HL-60/S4 treated with retinoic acid at 250 ng/mL for 4 days and 3 days (cell line): ENCODE data around the gene PRSS57.
"Not testable (repeated sequence)": the region's sequence is repeated elsewhere in the genome, so short reads cannot be mapped to it uniquely, and the experiment has no call there.

ENCODE experiments used
- in situ Hi-C: fragments of 300-500 bp; cut with MboI; formaldehyde crosslinking; loops from 2 replicates; pipeline ENCODE4 v1.7.0; 2022; ENCODE audit warnings: low sequenced_read_pairs

The PRSS57 gene

GRCh38 chr19:695352-695949 lies at the start of gene PRSS57:
Gene PRSS57 (minus strand): TSS chr19:695452. CDS start chr19:695430, 22 bp downstream.
- in situ Hi-C loops: no loop called here

DNA sequence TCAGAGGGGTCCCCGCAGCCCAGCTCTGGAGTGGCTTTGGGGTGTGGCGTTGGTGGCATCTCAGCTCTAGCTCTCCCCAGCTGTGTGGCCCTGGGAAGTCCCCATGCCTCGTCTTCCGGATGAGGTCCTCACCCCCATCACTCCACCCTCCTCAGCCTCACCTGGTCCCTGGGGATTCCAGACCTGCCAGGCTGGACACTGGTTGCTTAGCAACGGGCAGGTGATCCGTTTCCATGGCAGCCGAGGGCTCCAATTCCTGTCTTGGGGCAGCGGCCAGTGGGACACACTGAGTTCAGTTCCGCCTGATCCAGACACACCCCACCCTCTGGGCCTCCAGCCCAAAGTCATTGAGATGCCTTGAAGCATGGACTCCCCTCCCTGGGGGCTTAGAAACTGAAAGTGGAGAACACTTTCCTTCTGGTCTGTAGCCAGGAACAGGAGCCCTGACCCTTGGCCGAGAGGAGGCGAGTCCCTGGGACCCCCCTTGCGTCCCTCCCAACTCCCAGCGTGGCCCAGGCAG lies 48.0 kb upstream of the PRSS57 start:
- in situ Hi-C loops: no loop called here

- in situ Hi-C loops: no loop called here
These were observed 47.4 kb upstream of the PRSS57 start for GRCh38 chr19:742540-743075.

- in situ Hi-C loops: no loop called here
These were observed 46.4 kb upstream of the PRSS57 start for GRCh38 chr19:741506-742131.

- in situ Hi-C loops: not testable (repeated sequence)
These were observed 45.7 kb upstream of the PRSS57 start for GRCh38 chr19:740816-741505.

DNA sequence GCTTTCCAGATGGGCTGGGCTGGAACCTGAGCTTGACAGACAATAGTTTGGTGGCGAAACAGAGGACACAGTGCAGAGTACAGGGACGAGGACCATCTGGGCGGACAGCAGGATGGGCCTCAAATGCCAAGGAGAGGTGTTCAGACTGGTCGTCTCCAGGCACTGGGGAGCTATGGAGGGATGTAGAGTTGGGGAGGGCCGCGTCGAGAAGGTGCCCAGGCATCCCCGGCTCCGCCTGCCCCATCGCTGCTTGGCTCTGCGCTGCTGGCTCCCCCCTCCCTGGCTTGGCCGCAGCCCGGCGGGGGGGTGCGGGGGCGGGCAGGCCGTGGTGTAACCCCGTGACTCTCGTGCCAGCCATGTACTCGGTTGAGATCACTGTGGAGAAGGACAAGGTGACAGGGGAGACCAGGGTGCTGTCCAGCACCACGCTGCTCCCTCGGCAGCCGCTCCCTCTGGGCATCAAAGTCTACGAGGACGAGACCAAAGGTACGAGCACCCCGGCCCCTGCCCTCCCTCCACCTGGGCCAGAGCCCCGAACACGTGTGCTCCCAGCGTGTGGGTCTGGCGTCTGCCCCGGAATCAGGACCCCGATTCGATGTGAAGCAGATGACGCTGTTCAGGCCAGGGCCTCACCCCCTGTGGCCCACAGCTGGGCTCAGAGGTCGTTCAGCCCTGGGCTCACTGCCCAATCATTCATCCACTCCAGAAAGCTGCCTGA lies 44.9 kb upstream of the PRSS57 start:
- in situ Hi-C loops: loop anchor here (10.0 kb wide), 1 partner anchor 75 kb away; the partner anchor contains the start of gene RNF126

DNA sequence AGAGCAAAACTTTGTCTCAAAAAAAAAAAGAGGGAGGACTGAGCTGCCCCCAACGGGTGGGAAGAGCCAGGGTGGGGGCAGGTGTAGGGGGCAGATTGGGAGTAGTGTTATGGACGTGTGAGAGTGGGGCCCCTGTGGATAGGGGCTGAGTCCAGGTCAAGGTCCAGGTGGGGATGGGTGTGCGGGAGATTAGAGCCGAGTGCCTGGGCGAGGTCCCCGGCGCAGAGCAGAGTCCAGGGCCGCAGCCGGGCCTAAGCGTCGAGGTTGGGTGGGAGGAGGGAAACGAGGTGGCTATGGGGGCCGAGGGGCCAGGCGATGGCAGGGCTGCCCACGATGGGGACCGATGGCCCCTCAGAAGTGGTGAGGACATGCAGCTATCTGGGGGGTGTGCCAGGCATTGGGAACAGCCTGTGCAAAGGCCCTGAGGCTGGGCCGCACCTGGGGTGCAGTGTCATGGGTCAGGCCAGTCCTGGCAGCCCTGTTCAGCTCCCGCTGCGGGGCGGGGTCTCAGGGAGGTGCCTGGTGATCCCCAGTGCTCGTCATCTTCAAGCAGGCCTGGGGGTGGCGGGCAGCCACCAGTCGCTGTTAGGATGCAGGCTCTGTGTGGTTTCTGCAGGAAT lies 43.4 kb upstream of the PRSS57 start:
- in situ Hi-C loops: loop anchor here (10.0 kb wide), 1 partner anchor 74 kb away; the partner anchor contains the start of gene RNF126

- in situ Hi-C loops: loop anchor here (10.0 kb wide), 1 partner anchor 73 kb away; the partner anchor contains the start of gene RNF126
These were observed 42.4 kb upstream of the PRSS57 start for GRCh38 chr19:737591-738093.

DNA sequence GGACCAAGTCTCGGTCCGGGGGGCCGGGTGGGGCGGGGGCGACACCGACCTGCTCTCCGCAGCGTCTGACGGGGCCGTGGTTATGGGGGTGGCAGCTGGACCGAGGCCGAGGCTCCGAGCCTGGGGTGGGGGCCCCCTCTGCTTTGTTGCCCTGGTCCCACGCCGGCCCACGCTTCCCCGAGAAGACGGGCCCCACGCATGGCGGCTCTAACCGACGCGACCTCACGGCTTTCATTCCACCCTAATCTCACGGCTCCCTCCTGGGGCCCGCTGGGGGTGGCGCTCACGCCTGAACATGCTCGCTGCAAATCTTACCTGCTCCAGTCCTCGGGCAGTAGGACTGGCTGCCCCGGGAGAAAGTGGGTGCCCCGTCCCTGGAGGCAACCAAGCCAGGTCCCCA lies 40.9 kb upstream of the PRSS57 start:
- in situ Hi-C loops: loop anchor here (10.0 kb wide), 1 partner anchor 71 kb away; the partner anchor contains the start of gene RNF126

DNA sequence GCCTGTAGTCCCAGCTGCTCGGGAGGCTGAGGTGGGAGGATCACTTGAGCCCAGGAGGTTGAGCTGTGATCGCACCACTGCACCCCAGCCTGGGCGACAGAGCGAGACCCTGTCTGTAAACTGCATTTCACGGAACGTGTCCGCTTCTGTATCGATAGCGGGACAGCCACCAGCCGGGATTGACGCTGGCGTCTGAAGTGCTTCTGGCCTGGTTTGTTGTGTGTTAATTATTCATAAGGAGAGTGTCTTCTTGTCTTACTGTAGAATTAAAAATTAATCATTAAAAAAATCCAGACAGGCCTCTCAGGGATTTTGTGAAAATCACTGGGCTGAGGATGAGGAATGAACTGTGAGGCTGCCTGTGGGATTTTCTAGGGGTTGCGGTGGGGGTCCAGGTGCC lies 39.5 kb upstream of the PRSS57 start:
- in situ Hi-C loops: loop anchor here (10.0 kb wide), 1 partner anchor 70 kb away; the partner anchor contains the start of gene RNF126

- in situ Hi-C loops: loop anchor here (10.0 kb wide), 1 partner anchor 68 kb away; the partner anchor contains the start of gene RNF126
These were observed 37.2 kb upstream of the PRSS57 start for GRCh38 chr19:732148-733069.

- in situ Hi-C loops: loop anchor here (10.0 kb wide), 1 partner anchor 66 kb away; the partner anchor contains the start of gene RNF126
These were observed 35.7 kb upstream of the PRSS57 start for GRCh38 chr19:731000-731399.

GRCh38 chr19:729965-730668 lies 34.9 kb upstream of the PRSS57 start:
- in situ Hi-C loops: loop anchor here (10.0 kb wide), 1 partner anchor 65 kb away; the partner anchor contains the start of gene RNF126

- in situ Hi-C loops: not testable (repeated sequence)
These were observed 34.3 kb upstream of the PRSS57 start for GRCh38 chr19:729564-729963.

DNA sequence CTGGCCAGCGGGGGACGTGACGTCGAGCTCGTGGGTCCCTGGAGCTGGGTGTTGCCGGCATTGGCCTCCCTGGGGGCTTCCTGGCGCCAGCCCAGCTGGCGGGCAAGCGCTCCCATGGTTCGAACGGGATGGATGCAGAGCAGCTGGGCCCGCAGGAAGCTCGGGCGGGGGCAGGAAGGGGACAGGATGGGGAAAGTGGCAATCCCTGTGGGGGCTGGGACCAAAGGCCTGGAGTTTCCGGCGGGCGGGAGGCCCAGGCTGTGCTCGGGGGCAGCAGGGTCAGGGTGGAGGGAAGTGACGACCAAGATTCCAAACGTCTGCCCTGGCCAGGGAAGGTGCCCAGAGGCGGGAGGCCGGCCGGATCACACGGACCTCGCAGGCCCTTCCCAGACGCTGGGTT lies 32.8 kb upstream of the PRSS57 start:
- in situ Hi-C loops: no loop called here

DNA sequence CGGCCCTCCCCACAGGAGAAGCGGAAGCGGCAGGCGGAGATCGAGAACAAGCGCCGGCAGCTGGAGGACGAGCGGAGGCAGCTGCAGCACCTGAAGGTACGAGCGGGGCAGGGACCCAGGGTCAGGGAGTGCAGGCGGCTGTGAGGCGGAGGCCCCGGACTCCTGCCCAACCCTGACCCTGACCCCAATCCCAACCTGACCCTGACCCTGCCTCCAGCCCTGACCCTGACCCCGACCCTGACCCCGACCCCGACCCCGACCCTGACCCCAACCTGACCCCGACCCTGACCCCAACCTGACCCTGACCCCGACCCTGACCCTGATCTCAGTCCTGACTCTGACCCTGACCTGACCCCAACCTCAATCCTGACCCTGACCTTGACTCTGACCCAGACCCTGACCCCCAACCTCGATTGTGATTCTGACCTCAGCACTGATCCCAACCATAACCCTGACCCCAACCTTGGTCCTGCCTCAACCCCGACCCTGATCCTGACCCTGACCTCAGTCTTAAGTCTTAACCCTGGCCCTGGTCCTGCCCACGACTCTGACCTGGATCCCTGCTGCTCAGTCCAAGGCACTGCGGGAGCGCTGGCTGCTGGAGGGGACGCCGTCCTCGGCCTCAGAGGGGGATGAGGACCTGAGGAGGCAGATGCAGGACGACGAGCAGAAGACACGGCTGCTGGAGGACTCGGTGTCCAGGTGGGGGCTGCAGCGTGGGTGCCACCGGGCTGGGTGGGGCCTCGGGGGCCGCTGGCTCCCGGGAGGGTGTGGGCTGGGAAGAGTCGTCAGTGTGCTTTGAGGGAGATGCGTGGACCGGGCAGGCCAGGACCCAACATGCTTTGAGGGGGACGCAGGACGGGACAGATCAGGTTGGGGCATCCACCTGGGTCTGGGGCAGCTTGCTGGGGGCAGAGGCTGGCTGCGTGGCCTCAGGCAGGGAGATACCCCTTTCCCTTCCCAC lies 32.0 kb upstream of the PRSS57 start:
- in situ Hi-C loops: no loop called here
